Stimulated activated effector memory CD8-positive, alpha-beta T cell treated with anti-CD3 and anti-CD28 coated beads, Interleukin-12 subunit alpha, Interleukin-12 subunit beta, amount 100 ng/mL, for 72 hours (primary cell): Measurements from ENCODE around the gene UBXN6.

ENCODE experiments used
- ATAC-seq: fragments of 150-1000 bp; cut with Tn5 transposase; 2 replicates; pipeline ENCODE4 v1.10.0; 2021
- DNase-seq, 2 donors: peaks; one replicate each; pipeline ENCODE4 v3.0.0; 2021 to 2022; ENCODE audit warnings: low spot score in 2 of 2
- H3K27ac Mint-ChIP-seq: one replicate; pipeline ENCODE4 v1.8.0; 2022; ENCODE audit warnings: mild to moderate bottlenecking, mixed read lengths
- H3K36me3 Mint-ChIP-seq: one replicate; pipeline ENCODE4 v1.8.0; 2022; ENCODE audit warnings: mild to moderate bottlenecking, mixed read lengths
- H3K4me1 Mint-ChIP-seq: one replicate; pipeline ENCODE4 v1.8.0; 2022; ENCODE audit warnings: mixed read lengths
- H3K4me3 Mint-ChIP-seq: one replicate; pipeline ENCODE4 v1.8.0; 2022; ENCODE audit warnings: mild to moderate bottlenecking, mixed read lengths
- H3K9me3 Mint-ChIP-seq: one replicate; pipeline ENCODE4 v1.8.0; 2022; ENCODE audit warnings: mixed read lengths

UBXN6 gene

GRCh38 chr19:4457654-4458395 is at the start of gene UBXN6:
Gene UBXN6, minus strand, starts transcription at chr19:4457794. Its CDS starts 97 bp downstream, at chr19:4457697.
- ATAC-seq = peak; percentile 98
- peak within 1 kb of the TSS; percentile 97 for H3K27ac Mint-ChIP-seq
- H3K9me3 Mint-ChIP-seq = no peaks in the 10 kb centered on the region

GRCh38 chr19:4507150-4507452 is 49.5 kb upstream of the UBXN6 start:
- H3K4me3 Mint-ChIP-seq = no peak overlapping the region
- peak overlapping the region; percentile 86 for H3K27ac Mint-ChIP-seq
- ATAC-seq = no peak
- DNase-seq = no peak
- peaks cover 19% of the 10 kb centered on the region for H3K36me3 Mint-ChIP-seq
- peaks cover 14% of the 10 kb centered on the region for H3K4me1 Mint-ChIP-seq
- no peaks in the 10 kb centered on the region for H3K9me3 Mint-ChIP-seq

More at GRCh38 chr19:4457654-4458395, at the start of gene UBXN6:
- Mint-ChIP-seq H3K36me3 (peaks cover 48% of the 10 kb centered on the region), H3K4me1 (peaks cover 29% of the 10 kb centered on the region), H3K4me3 (peak within 1 kb of the TSS; percentile 92)
- DNase-seq = peak; percentile 94 to 98

- peak; percentile 49 for ATAC-seq
These were observed 49.0 kb upstream of the UBXN6 start for GRCh38 chr19:4506449-4507149.

GRCh38 chr19:4505570-4506448 is 48.2 kb upstream of the UBXN6 start:
- no peak for ATAC-seq
- H3K27ac Mint-ChIP-seq = peak overlapping the region; percentile 86

More at GRCh38 chr19:4506449-4507149, 49.0 kb upstream of the UBXN6 start:
- Mint-ChIP-seq H3K27ac (peak overlapping the region; percentile 86), H3K9me3 (no peaks in the 10 kb centered on the region), H3K36me3 (peaks cover 19% of the 10 kb centered on the region), H3K4me1 (peaks cover 14% of the 10 kb centered on the region), H3K4me3 (no peak overlapping the region)
- DNase-seq = no peak

GRCh38 chr19:4504891-4505569 is 47.4 kb upstream of the UBXN6 start:
- H3K4me3 Mint-ChIP-seq = no peak overlapping the region
- H3K36me3 Mint-ChIP-seq = peaks cover 22% of the 10 kb centered on the region
- ATAC-seq = no peak
- no peaks in the 10 kb centered on the region for H3K9me3 Mint-ChIP-seq
- no peak for DNase-seq
- peak overlapping the region; percentile 86 for H3K27ac Mint-ChIP-seq
- H3K4me1 Mint-ChIP-seq = peaks cover 14% of the 10 kb centered on the region

More at GRCh38 chr19:4505570-4506448, 48.2 kb upstream of the UBXN6 start:
- Mint-ChIP-seq H3K4me1 (peaks cover 14% of the 10 kb centered on the region), H3K9me3 (no peaks in the 10 kb centered on the region), H3K36me3 (peaks cover 19% of the 10 kb centered on the region), H3K4me3 (no peak overlapping the region)
- DNase-seq = no peak

- Mint-ChIP-seq H3K9me3 (no peaks in the 10 kb centered on the region), H3K27ac (no peak overlapping the region), H3K4me3 (no peak overlapping the region), H3K4me1 (peaks cover 14% of the 10 kb centered on the region), H3K36me3 (peaks cover 27% of the 10 kb centered on the region)
- ATAC-seq (no peak), DNase-seq (no peak)
These were observed 46.7 kb upstream of the UBXN6 start for GRCh38 chr19:4504297-4504701.

GRCh38 chr19:4503825-4504170 is 46.2 kb upstream of the UBXN6 start:
- Mint-ChIP-seq H3K4me1 (peaks cover 14% of the 10 kb centered on the region), H3K36me3 (peaks cover 27% of the 10 kb centered on the region), H3K27ac (no peak overlapping the region), H3K4me3 (no peak overlapping the region), H3K9me3 (no peaks in the 10 kb centered on the region)
- ATAC-seq (no peak), DNase-seq (no peak)

GRCh38 chr19:4503132-4503824 is 45.7 kb upstream of the UBXN6 start:
- H3K4me3 Mint-ChIP-seq = no peak overlapping the region
- H3K27ac Mint-ChIP-seq = no peak overlapping the region
- peaks cover 27% of the 10 kb centered on the region for H3K36me3 Mint-ChIP-seq
- no peak for ATAC-seq
- H3K4me1 Mint-ChIP-seq = peaks cover 14% of the 10 kb centered on the region
- H3K9me3 Mint-ChIP-seq = no peaks in the 10 kb centered on the region
- no peak for DNase-seq

GRCh38 chr19:4502282-4503131 is 44.9 kb upstream of the UBXN6 start:
- H3K9me3 Mint-ChIP-seq = no peaks in the 10 kb centered on the region
- peaks cover 27% of the 10 kb centered on the region for H3K36me3 Mint-ChIP-seq
- no peak overlapping the region for H3K4me3 Mint-ChIP-seq
- no peak for ATAC-seq
- H3K4me1 Mint-ChIP-seq = peaks cover 14% of the 10 kb centered on the region
- no peak for DNase-seq
- no peak overlapping the region for H3K27ac Mint-ChIP-seq

GRCh38 chr19:4501691-4502090 is 44.1 kb upstream of the UBXN6 start:
- Mint-ChIP-seq H3K4me3 (no peak overlapping the region), H3K4me1 (peaks cover 12% of the 10 kb centered on the region), H3K9me3 (no peaks in the 10 kb centered on the region), H3K36me3 (peaks cover 27% of the 10 kb centered on the region), H3K27ac (no peak overlapping the region)
- DNase-seq = no peak
- ATAC-seq = no peak

GRCh38 chr19:4500841-4501591 is 43.4 kb upstream of the UBXN6 start:
- Mint-ChIP-seq H3K9me3 (no peaks in the 10 kb centered on the region), H3K4me1 (peaks cover 5% of the 10 kb centered on the region), H3K27ac (no peak overlapping the region), H3K36me3 (peaks cover 25% of the 10 kb centered on the region), H3K4me3 (no peak overlapping the region)
- ATAC-seq (no peak), DNase-seq (no peak)

- Mint-ChIP-seq H3K9me3 (no peaks in the 10 kb centered on the region), H3K4me3 (no peak overlapping the region), H3K4me1 (no peaks in the 10 kb centered on the region), H3K36me3 (peaks cover 31% of the 10 kb centered on the region), H3K27ac (no peak overlapping the region)
- no peak for ATAC-seq
- DNase-seq = no peak
These were observed 42.3 kb upstream of the UBXN6 start for GRCh38 chr19:4499855-4500254.

- ATAC-seq = no peak
- no peak for DNase-seq
- H3K9me3 Mint-ChIP-seq = no peaks in the 10 kb centered on the region
- H3K27ac Mint-ChIP-seq = no peak overlapping the region
- H3K4me1 Mint-ChIP-seq = no peaks in the 10 kb centered on the region
- H3K36me3 Mint-ChIP-seq = peaks cover 35% of the 10 kb centered on the region
- H3K4me3 Mint-ChIP-seq = no peak overlapping the region
These were observed 41.7 kb upstream of the UBXN6 start for GRCh38 chr19:4499318-4499717.
